ENCODE measurements around the gene PODN.

Gene PODN

GRCh38 chr1:53069265-53069662, 7.3 kb downstream of the PODN start:
- H3K36me3 ChIP-seq (ENCODE audit: control insufficient read depth in 4 of 4, insufficient read depth in 4 of 4, low read length in 3 of 4): no peaks in the 10 kb centered on the region
- H3K27me3 ChIP-seq (replicated peaks in 2 of 5; ENCODE audit: control insufficient read depth in 4 of 5, insufficient read depth in 5 of 5, low read length in 4 of 5): peaks cover 0 to 11% (median 3%) of the 10 kb centered on the region in 5 experiments
- H3K9me3 ChIP-seq (ENCODE audit: control extremely low read depth in 1 of 5, control insufficient read depth in 4 of 5, insufficient read depth in 2 of 5, low read depth in 1 of 5, low read length in 4 of 5): no peaks in the 10 kb centered on the region
- DNase-seq: no peak
- POLR2A ChIA-PET: no interaction called here
- H3K4me1 ChIP-seq (ENCODE audit: control extremely low read depth in 1 of 4, control insufficient read depth in 4 of 4, insufficient read depth in 4 of 4, low read length in 3 of 4): no peaks in the 10 kb centered on the region
- H3K4me3 ChIP-seq (ENCODE audit: control insufficient read depth in 1 of 7, extremely low read depth in 1 of 7, insufficient read depth in 4 of 7, low read depth in 2 of 7, low read length in 6 of 7): no peak overlapping the region
- WGBS (ENCODE audit: insufficient coverage): 98% methylated on average over 7 of the region's 7 CpGs
- CTCF ChIA-PET: interaction anchor here (1.8 kb wide), 1 partner anchor 11 kb away, joined by 6 read pairs; no protein-coding TSS in a partner anchor
- no peak overlapping the region for H3K27ac ChIP-seq (ENCODE audit: insufficient read depth in 1 of 2, low read depth in 1 of 2, low read length in 2 of 2, poor library complexity in 1 of 2, severe bottlenecking in 2 of 2)

GRCh38 chr1:53069663-53070327, 7.8 kb downstream of the PODN start:
- DNase-seq: no peak
- 98% methylated on average over 17 of the region's 31 CpGs for WGBS (ENCODE audit: insufficient coverage)
- Histone ChIP-seq H3K27ac (ENCODE audit: insufficient read depth in 1 of 2, low read depth in 1 of 2, low read length in 2 of 2, poor library complexity in 1 of 2, severe bottlenecking in 2 of 2) (no peak overlapping the region), H3K4me1 (ENCODE audit: control extremely low read depth in 1 of 4, control insufficient read depth in 4 of 4, insufficient read depth in 4 of 4, low read length in 3 of 4) (no peaks in the 10 kb centered on the region), H3K4me3 (ENCODE audit: control insufficient read depth in 1 of 7, extremely low read depth in 1 of 7, insufficient read depth in 4 of 7, low read depth in 2 of 7, low read length in 6 of 7) (no peak overlapping the region), H3K27me3 (replicated peaks in 2 of 5; ENCODE audit: control insufficient read depth in 4 of 5, insufficient read depth in 5 of 5, low read length in 4 of 5) (peaks cover 0 to 6% (median 3%) of the 10 kb centered on the region in 5 experiments), H3K36me3 (ENCODE audit: control insufficient read depth in 4 of 4, insufficient read depth in 4 of 4, low read length in 3 of 4) (no peaks in the 10 kb centered on the region), H3K9me3 (ENCODE audit: control extremely low read depth in 1 of 5, control insufficient read depth in 4 of 5, insufficient read depth in 2 of 5, low read depth in 1 of 5, low read length in 4 of 5) (no peaks in the 10 kb centered on the region)
- ChIA-PET POLR2A (no interaction called here), CTCF (interaction anchor here (1.8 kb wide), 1 partner anchor 10 kb away, joined by 6 read pairs; no protein-coding TSS in a partner anchor)

DNA sequence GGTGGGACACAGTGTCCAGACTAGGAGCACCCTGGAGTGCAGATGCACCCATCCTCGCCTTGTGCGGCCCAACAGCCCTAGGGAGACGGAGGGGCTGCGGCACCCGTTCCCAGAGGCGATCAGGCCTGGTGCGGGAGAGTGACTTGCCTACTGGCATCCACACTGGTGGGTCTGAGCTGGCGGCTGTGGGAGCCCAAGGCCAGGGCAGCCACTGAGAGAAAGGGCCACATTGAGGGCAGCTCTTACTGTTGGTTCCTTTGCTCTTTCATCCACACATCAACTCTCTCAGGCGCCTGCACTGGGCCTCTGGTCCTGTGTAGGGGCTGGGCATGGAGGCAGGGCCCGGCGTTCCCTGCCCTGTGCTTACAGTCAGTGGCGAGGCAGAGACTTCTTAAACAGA, 8.6 kb downstream of the PODN start:
- POLR2A ChIA-PET: interaction anchor here (0.7 kb wide), 1 partner anchor 153 kb away, joined by 3 read pairs; no protein-coding TSS in a partner anchor
- Histone ChIP-seq H3K36me3 (ENCODE audit: control insufficient read depth in 4 of 4, insufficient read depth in 4 of 4, low read length in 3 of 4) (no peaks in the 10 kb centered on the region), H3K4me1 (ENCODE audit: control extremely low read depth in 1 of 4, control insufficient read depth in 4 of 4, insufficient read depth in 4 of 4, low read length in 3 of 4) (no peaks in the 10 kb centered on the region), H3K27me3 (replicated peaks in 2 of 5; ENCODE audit: control insufficient read depth in 4 of 5, insufficient read depth in 5 of 5, low read length in 4 of 5) (peaks cover 0 to under 1% (median 0%) of the 10 kb centered on the region in 5 experiments), H3K9me3 (ENCODE audit: control extremely low read depth in 1 of 5, control insufficient read depth in 4 of 5, insufficient read depth in 2 of 5, low read depth in 1 of 5, low read length in 4 of 5) (no peaks in the 10 kb centered on the region), H3K4me3 (ENCODE audit: control insufficient read depth in 1 of 7, extremely low read depth in 1 of 7, insufficient read depth in 4 of 7, low read depth in 2 of 7, low read length in 6 of 7) (no peak overlapping the region), H3K27ac (ENCODE audit: insufficient read depth in 1 of 2, low read depth in 1 of 2, low read length in 2 of 2, poor library complexity in 1 of 2, severe bottlenecking in 2 of 2) (no peak overlapping the region)
- 100% methylated on average over 7 of the region's 12 CpGs for WGBS (ENCODE audit: insufficient coverage)
- no peak for DNase-seq
- CTCF ChIA-PET: no interaction called here

- CTCF ChIA-PET: no interaction called here
- no peak overlapping the region for H3K27ac ChIP-seq (ENCODE audit: insufficient read depth in 1 of 2, low read depth in 1 of 2, low read length in 2 of 2, poor library complexity in 1 of 2, severe bottlenecking in 2 of 2)
- no peaks in the 10 kb centered on the region for H3K9me3 ChIP-seq (ENCODE audit: control extremely low read depth in 1 of 5, control insufficient read depth in 4 of 5, insufficient read depth in 2 of 5, low read depth in 1 of 5, low read length in 4 of 5)
- no peaks in the 10 kb centered on the region for H3K4me1 ChIP-seq (ENCODE audit: control extremely low read depth in 1 of 4, control insufficient read depth in 4 of 4, insufficient read depth in 4 of 4, low read length in 3 of 4)
- POLR2A ChIA-PET: interaction anchor here (0.7 kb wide), 1 partner anchor 154 kb away, joined by 3 read pairs; no protein-coding TSS in a partner anchor
- DNase-seq: no peak
- no peaks in the 10 kb centered on the region for H3K36me3 ChIP-seq (ENCODE audit: control insufficient read depth in 4 of 4, insufficient read depth in 4 of 4, low read length in 3 of 4)
- no peak overlapping the region for H3K4me3 ChIP-seq (ENCODE audit: control insufficient read depth in 1 of 7, extremely low read depth in 1 of 7, insufficient read depth in 4 of 7, low read depth in 2 of 7, low read length in 6 of 7)
- 96% methylated on average over 15 of the region's 17 CpGs for whole genome bisulfite sequencing (ENCODE audit: insufficient coverage)
- H3K27me3 ChIP-seq (replicated peaks in 2 of 5; ENCODE audit: control insufficient read depth in 4 of 5, insufficient read depth in 5 of 5, low read length in 4 of 5): no peaks in the 10 kb centered on the region
Observed at GRCh38 chr1:53071167-53071865, 9.3 kb downstream of the PODN start.

DNA sequence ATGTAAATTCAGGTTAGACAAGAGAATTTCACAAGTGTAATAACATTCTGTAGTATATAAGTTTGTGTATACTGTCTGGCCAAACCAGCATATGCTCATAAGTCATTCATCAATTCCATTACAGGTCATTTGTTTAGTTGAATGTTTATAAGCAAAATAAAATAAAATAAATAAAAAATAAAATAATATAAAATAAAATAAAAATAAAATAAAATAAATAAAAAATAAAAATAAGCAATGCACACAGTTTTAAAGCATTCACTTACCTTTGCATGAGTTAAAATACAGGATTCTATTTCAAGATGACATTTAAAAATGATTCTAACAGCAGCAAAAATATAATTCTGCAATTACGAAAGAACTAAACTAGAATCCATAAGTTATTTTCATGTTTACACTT, 9.9 kb downstream of the PODN start:
- WGBS (ENCODE audit: insufficient coverage): no CpG with 5 or more reads among the region's 1 CpG
- H3K36me3 ChIP-seq (ENCODE audit: control insufficient read depth in 4 of 4, insufficient read depth in 4 of 4, low read length in 3 of 4): no peaks in the 10 kb centered on the region
- ChIA-PET CTCF (no interaction called here), POLR2A (no interaction called here)
- H3K4me3 ChIP-seq (ENCODE audit: control insufficient read depth in 1 of 7, extremely low read depth in 1 of 7, insufficient read depth in 4 of 7, low read depth in 2 of 7, low read length in 6 of 7): no peak overlapping the region
- no peak for DNase-seq
- no peak overlapping the region for H3K27ac ChIP-seq (ENCODE audit: insufficient read depth in 1 of 2, low read depth in 1 of 2, low read length in 2 of 2, poor library complexity in 1 of 2, severe bottlenecking in 2 of 2)
- H3K9me3 ChIP-seq (ENCODE audit: control extremely low read depth in 1 of 5, control insufficient read depth in 4 of 5, insufficient read depth in 2 of 5, low read depth in 1 of 5, low read length in 4 of 5): no peaks in the 10 kb centered on the region
- H3K4me1 ChIP-seq (ENCODE audit: control extremely low read depth in 1 of 4, control insufficient read depth in 4 of 4, insufficient read depth in 4 of 4, low read length in 3 of 4): no peaks in the 10 kb centered on the region
- no peaks in the 10 kb centered on the region for H3K27me3 ChIP-seq (replicated peaks in 2 of 5; ENCODE audit: control insufficient read depth in 4 of 5, insufficient read depth in 5 of 5, low read length in 4 of 5)

DNA sequence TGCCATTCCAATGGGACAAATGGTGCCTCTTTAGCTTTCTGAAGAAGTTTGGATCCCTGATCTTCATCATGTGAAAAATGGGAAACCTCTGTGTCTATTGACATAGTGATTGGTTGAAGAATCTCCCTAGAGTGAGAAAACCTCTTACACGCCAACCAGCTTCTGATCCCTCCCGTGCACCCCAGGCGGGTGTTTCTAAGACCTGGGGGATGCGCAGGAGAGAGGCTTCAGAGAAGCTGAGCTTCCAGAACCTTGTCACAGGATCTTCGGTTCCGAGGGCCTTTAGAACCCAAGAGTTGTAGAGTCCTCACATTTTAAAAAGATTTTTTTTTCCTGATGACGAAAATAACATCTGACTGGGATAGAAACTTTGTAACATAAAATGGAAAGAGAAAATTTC, 11.3 kb downstream of the PODN start:
- Histone ChIP-seq H3K36me3 (ENCODE audit: control insufficient read depth in 4 of 4, insufficient read depth in 4 of 4, low read length in 3 of 4) (no peaks in the 10 kb centered on the region), H3K27ac (ENCODE audit: insufficient read depth in 1 of 2, low read depth in 1 of 2, low read length in 2 of 2, poor library complexity in 1 of 2, severe bottlenecking in 2 of 2) (no peak overlapping the region), H3K4me3 (ENCODE audit: control insufficient read depth in 1 of 7, extremely low read depth in 1 of 7, insufficient read depth in 4 of 7, low read depth in 2 of 7, low read length in 6 of 7) (no peak overlapping the region), H3K4me1 (ENCODE audit: control extremely low read depth in 1 of 4, control insufficient read depth in 4 of 4, insufficient read depth in 4 of 4, low read length in 3 of 4) (no peaks in the 10 kb centered on the region), H3K27me3 (replicated peaks in 2 of 5; ENCODE audit: control insufficient read depth in 4 of 5, insufficient read depth in 5 of 5, low read length in 4 of 5) (no peaks in the 10 kb centered on the region), H3K9me3 (ENCODE audit: control extremely low read depth in 1 of 5, control insufficient read depth in 4 of 5, insufficient read depth in 2 of 5, low read depth in 1 of 5, low read length in 4 of 5) (no peaks in the 10 kb centered on the region)
- ChIA-PET POLR2A (no interaction called here), CTCF (no interaction called here)
- 96% methylated on average over 4 of the region's 7 CpGs for WGBS (ENCODE audit: insufficient coverage)
- DNase-seq: no peak

- Histone ChIP-seq H3K4me1 (ENCODE audit: control extremely low read depth in 1 of 4, control insufficient read depth in 4 of 4, insufficient read depth in 4 of 4, low read length in 3 of 4) (no peaks in the 10 kb centered on the region), H3K27ac (ENCODE audit: insufficient read depth in 1 of 2, low read depth in 1 of 2, low read length in 2 of 2, poor library complexity in 1 of 2, severe bottlenecking in 2 of 2) (no peak overlapping the region), H3K27me3 (replicated peaks in 2 of 5; ENCODE audit: control insufficient read depth in 4 of 5, insufficient read depth in 5 of 5, low read length in 4 of 5) (no peaks in the 10 kb centered on the region), H3K9me3 (ENCODE audit: control extremely low read depth in 1 of 5, control insufficient read depth in 4 of 5, insufficient read depth in 2 of 5, low read depth in 1 of 5, low read length in 4 of 5) (no peaks in the 10 kb centered on the region), H3K36me3 (ENCODE audit: control insufficient read depth in 4 of 4, insufficient read depth in 4 of 4, low read length in 3 of 4) (no peaks in the 10 kb centered on the region), H3K4me3 (ENCODE audit: control insufficient read depth in 1 of 7, extremely low read depth in 1 of 7, insufficient read depth in 4 of 7, low read depth in 2 of 7, low read length in 6 of 7) (no peak overlapping the region)
- CTCF ChIA-PET: no interaction called here
- no peak for DNase-seq
- 98% methylated on average over 9 of the region's 10 CpGs for WGBS (ENCODE audit: insufficient coverage)
- POLR2A ChIA-PET: no interaction called here
Observed at GRCh38 chr1:53073868-53074311, 11.9 kb downstream of the PODN start.

All from common myeloid progenitor, CD34-positive (primary cell).